Brain microvascular endothelial cell (primary cell): Measurements from ENCODE around the gene PTPRN2.

Experiments used
- DNase-seq: peaks from one replicate; pipeline ENCODE4 v3.0.0-alpha.2; 2020
- H3K27ac ChIP-seq: fragments of 250-450 bp; sonication (Bioruptor Pico); 2 replicates; pipeline ENCODE4 v1.5.1; 2020; ENCODE audit warnings: mild to moderate bottlenecking, moderate library complexity
- H3K27me3 ChIP-seq: fragments of 250-450 bp; sonication (Bioruptor Pico); replicated peaks from 2 replicates; pipeline ENCODE4 v1.5.1; 2020; ENCODE audit warnings: mild to moderate bottlenecking
- H3K36me3 ChIP-seq: fragments of 250-450 bp; sonication (Bioruptor Pico); replicated peaks from 2 replicates; pipeline ENCODE4 v1.5.1; 2020; ENCODE audit warnings: mild to moderate bottlenecking
- H3K4me3 ChIP-seq: 2 replicates; pipeline ENCODE4 v1.5.1; 2011; ENCODE audit warnings: low read depth, mild to moderate bottlenecking, control low read depth, low read length, moderate library complexity
- CTCF ChIP-seq: IDR thresholded peaks from 2 replicates; pipeline ENCODE4 v1.5.1; 2011; ENCODE audit warnings: low read depth, mild to moderate bottlenecking, moderate library complexity, low read length, control low read depth, inconsistent platforms; ENCODE audit errors: missing control alignments
- in situ Hi-C: cut with HindIII; loops from 2 replicates; pipeline ENCODE4 v1.10.0; 2017; ENCODE audit warnings: low sequenced_read_pairs, low pct_ligation_motif_present

The PTPRN2 gene

DNA sequence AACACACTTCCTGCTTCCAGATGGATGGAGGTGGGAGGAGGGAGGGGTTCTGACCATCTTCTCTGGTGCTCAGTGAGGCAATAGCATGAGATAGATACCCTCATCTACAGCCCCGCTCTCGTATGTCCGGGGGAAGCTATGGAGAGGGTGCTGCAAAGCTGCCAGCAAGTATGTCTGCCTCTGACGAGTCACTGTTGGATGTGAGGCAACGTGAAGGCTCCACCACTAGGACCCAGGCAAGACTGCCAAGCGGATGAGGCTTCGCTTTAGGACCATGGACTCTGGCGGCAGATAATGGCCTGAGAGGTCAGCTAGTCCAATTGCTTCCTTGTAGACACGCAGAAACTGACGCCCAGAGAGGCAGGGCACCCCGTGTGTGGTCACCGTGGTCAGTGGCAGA lies 601.6 kb downstream of the PTPRN2 start:
- no peak for DNase-seq
- Histone ChIP-seq H3K36me3 (no peaks in the 10 kb centered on the region), H3K27me3 (no peaks in the 10 kb centered on the region), H3K27ac (no peak overlapping the region), H3K4me3 (no peak overlapping the region)
- in situ Hi-C loops = no loop called here
- no peak for TF ChIP-seq CTCF

GRCh38 chr7:157985636-157986035 lies 602.0 kb downstream of the PTPRN2 start:
- no peak overlapping the region for H3K27ac ChIP-seq
- in situ Hi-C loops = no loop called here
- no peaks in the 10 kb centered on the region for H3K36me3 ChIP-seq
- no peak for DNase-seq
- H3K4me3 ChIP-seq = no peak overlapping the region
- TF ChIP-seq CTCF = no peak
- H3K27me3 ChIP-seq = no peaks in the 10 kb centered on the region

- no peak for TF ChIP-seq CTCF
- Histone ChIP-seq H3K4me3 (no peak overlapping the region), H3K27me3 (no peaks in the 10 kb centered on the region), H3K36me3 (no peaks in the 10 kb centered on the region), H3K27ac (no peak overlapping the region)
- DNase-seq = no peak
- in situ Hi-C loops = no loop called here
Measured at GRCh38 chr7:157984423-157985163, 603.0 kb downstream of the PTPRN2 start.

GRCh38 chr7:157983502-157984422 lies 603.9 kb downstream of the PTPRN2 start:
- Histone ChIP-seq H3K27ac (no peak overlapping the region), H3K4me3 (no peak overlapping the region), H3K36me3 (no peaks in the 10 kb centered on the region), H3K27me3 (no peaks in the 10 kb centered on the region)
- in situ Hi-C loops = no loop called here
- no peak for TF ChIP-seq CTCF
- no peak for DNase-seq

GRCh38 chr7:157981778-157982177 lies 605.8 kb downstream of the PTPRN2 start:
- TF ChIP-seq CTCF = no peak
- H3K36me3 ChIP-seq = no peaks in the 10 kb centered on the region
- no peaks in the 10 kb centered on the region for H3K27me3 ChIP-seq
- DNase-seq = no peak
- no peak overlapping the region for H3K4me3 ChIP-seq
- in situ Hi-C loops = no loop called here
- no peak overlapping the region for H3K27ac ChIP-seq
